ENCODE measurements around the gene CD22. TPM values are rescaled to one million over a fixed set of nuclear protein-coding genes. Genes with fewer than 3 reads are reported as not detected.

Gene CD22
- total RNA-seq, 1 experiment from 2014 or later = not detected

- no peak overlapping the region for H4K91ac ChIP-seq (ENCODE audit: insufficient read length, low read depth, low read length)
- no peak overlapping the region for H3T11ph ChIP-seq (ENCODE audit: low read length)
- H3K9ac ChIP-seq (ENCODE audit: extremely low read depth, insufficient read length, low read length) = no peak overlapping the region
- peaks cover 0 to under 1% of the 10 kb centered on the region in 2 experiments; a peak in 2 of 4 replicates for H3K4me1 Mint-ChIP-seq
- H3K9me3 ChIP-seq (ENCODE audit: control insufficient read depth, low read depth, low read length) = no peaks in the 10 kb centered on the region
- no peak overlapping the region for H3K23ac ChIP-seq (ENCODE audit: insufficient read length, low read depth, low read length)
- H4K5ac ChIP-seq (ENCODE audit: insufficient read length, low read depth, low read length) = no peak overlapping the region
- H2AK5ac ChIP-seq (ENCODE audit: insufficient read length, low read length) = no peak overlapping the region
- H4K20me1 ChIP-seq (ENCODE audit: control insufficient read depth, insufficient read depth, insufficient read length) = no peaks in the 10 kb centered on the region
- no peaks in the 10 kb centered on the region for H3K36me3 Mint-ChIP-seq (ENCODE audit: insufficient read depth in 1 of 3, low read depth in 3 of 3)
- no peak overlapping the region for H3K4ac ChIP-seq (ENCODE audit: low read depth, low read length)
- no peak overlapping the region for H3K4me3 Mint-ChIP-seq
- peaks cover 8% of the 10 kb centered on the region for H3K27me3 Mint-ChIP-seq (ENCODE audit: low read depth)
- H3K27me3 ChIP-seq (ENCODE audit: insufficient read depth, low read length) = no peaks in the 10 kb centered on the region
- TF ChIP-seq, protein P1, sequence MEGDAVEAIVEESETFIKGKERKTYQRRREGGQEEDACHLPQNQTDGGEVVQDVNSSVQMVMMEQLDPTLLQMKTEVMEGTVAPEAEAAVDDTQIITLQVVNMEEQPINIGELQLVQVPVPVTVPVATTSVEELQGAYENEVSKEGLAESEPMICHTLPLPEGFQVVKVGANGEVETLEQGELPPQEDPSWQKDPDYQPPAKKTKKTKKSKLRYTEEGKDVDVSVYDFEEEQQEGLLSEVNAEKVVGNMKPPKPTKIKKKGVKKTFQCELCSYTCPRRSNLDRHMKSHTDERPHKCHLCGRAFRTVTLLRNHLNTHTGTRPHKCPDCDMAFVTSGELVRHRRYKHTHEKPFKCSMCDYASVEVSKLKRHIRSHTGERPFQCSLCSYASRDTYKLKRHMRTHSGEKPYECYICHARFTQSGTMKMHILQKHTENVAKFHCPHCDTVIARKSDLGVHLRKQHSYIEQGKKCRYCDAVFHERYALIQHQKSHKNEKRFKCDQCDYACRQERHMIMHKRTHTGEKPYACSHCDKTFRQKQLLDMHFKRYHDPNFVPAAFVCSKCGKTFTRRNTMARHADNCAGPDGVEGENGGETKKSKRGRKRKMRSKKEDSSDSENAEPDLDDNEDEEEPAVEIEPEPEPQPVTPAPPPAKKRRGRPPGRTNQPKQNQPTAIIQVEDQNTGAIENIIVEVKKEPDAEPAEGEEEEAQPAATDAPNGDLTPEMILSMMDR (conservative IDR thresholded peaks at IDR 0.05) = no peak
- H4K8ac ChIP-seq (replicated peaks; ENCODE audit: insufficient read length, low read depth, low read length) = no peak overlapping the region
- peak overlapping the region in 1 of 3 experiments; percentile 87; a peak in 3 of 7 replicates for H3K27ac Mint-ChIP-seq
- H3K18ac ChIP-seq (ENCODE audit: insufficient read length, low read depth, low read length) = no peak overlapping the region
- DNase-seq = no peak
- no peak overlapping the region for H2BK20ac ChIP-seq (ENCODE audit: low read depth, low read length, poor library complexity, severe bottlenecking)
- H2BK12ac ChIP-seq (ENCODE audit: insufficient read length, low read depth, low read length) = no peak overlapping the region
- no peak overlapping the region for H2AFZ ChIP-seq (ENCODE audit: low read length)
- no peaks in the 10 kb centered on the region for H3K9me3 Mint-ChIP-seq
- H2BK120ac ChIP-seq (ENCODE audit: low read depth, low read length, poor library complexity, severe bottlenecking) = no peak overlapping the region
- H3K79me2 ChIP-seq (ENCODE audit: insufficient read depth, low read length) = no peaks in the 10 kb centered on the region
- peaks cover 3% of the 10 kb centered on the region; the same call in 1 of the 2 replicates for H3K4me1 ChIP-seq (ENCODE audit: insufficient read depth, low read length)
- H3K23me2 ChIP-seq (ENCODE audit: insufficient read length, low read depth, low read length, poor library complexity, severe bottlenecking) = no peaks in the 10 kb centered on the region
- H3K27ac ChIP-seq (ENCODE audit: insufficient read length, low read depth, low read length) = no peak overlapping the region
- H2BK15ac ChIP-seq (ENCODE audit: low read depth, low read length) = no peak overlapping the region
- H3K14ac ChIP-seq (ENCODE audit: insufficient read depth, low read length) = no peak overlapping the region; the same call in 1 of the 2 replicates
- no peaks in the 10 kb centered on the region for H3K79me1 ChIP-seq (ENCODE audit: insufficient read depth, low read depth, low read length, poor library complexity, severe bottlenecking)
- H3K4me2 ChIP-seq (ENCODE audit: insufficient read depth, insufficient read length, low read length) = no peak overlapping the region
- H2BK5ac ChIP-seq (ENCODE audit: insufficient read length, low read length) = no peak overlapping the region
- H3K56ac ChIP-seq (ENCODE audit: insufficient read length, low read depth, low read length) = no peak overlapping the region
- WGBS (ENCODE audit: extremely low coverage, insufficient read length, low lambda C conversion rate) = no CpG with 5 or more reads among the region's 25 CpGs
Measured at GRCh38 chr19:35337097-35337983, 8.4 kb downstream of the CD22 start.

Data from H9 (cell line).